22Rv1 (cell line): ENCODE measurements around the gene OLIG3.

Experiments used
- CTCF ChIP-seq: fragments of 450-650 bp; IDR thresholded peaks from 2 replicates; pipeline ENCODE4 v1.5.1; 2017; ENCODE audit warnings: mild to moderate bottlenecking
- ZFX ChIP-seq: fragments of 450-650 bp; IDR thresholded peaks from 2 replicates; pipeline ENCODE4 v1.6.1; 2017; ENCODE audit warnings: antibody characterized with exemption, borderline replicate concordance

GRCh38 chr6:137489046-137490005 lies 4.9 kb downstream of the OLIG3 start:
- TF ChIP-seq CTCF: no peak
- no peak for TF ChIP-seq ZFX
